ENCODE results near the gene CISTR. TPM values are rescaled to one million over a fixed set of nuclear protein-coding genes. Genes with fewer than 3 reads are reported as not detected.

CISTR gene
- not detected for total RNA-seq

DNA sequence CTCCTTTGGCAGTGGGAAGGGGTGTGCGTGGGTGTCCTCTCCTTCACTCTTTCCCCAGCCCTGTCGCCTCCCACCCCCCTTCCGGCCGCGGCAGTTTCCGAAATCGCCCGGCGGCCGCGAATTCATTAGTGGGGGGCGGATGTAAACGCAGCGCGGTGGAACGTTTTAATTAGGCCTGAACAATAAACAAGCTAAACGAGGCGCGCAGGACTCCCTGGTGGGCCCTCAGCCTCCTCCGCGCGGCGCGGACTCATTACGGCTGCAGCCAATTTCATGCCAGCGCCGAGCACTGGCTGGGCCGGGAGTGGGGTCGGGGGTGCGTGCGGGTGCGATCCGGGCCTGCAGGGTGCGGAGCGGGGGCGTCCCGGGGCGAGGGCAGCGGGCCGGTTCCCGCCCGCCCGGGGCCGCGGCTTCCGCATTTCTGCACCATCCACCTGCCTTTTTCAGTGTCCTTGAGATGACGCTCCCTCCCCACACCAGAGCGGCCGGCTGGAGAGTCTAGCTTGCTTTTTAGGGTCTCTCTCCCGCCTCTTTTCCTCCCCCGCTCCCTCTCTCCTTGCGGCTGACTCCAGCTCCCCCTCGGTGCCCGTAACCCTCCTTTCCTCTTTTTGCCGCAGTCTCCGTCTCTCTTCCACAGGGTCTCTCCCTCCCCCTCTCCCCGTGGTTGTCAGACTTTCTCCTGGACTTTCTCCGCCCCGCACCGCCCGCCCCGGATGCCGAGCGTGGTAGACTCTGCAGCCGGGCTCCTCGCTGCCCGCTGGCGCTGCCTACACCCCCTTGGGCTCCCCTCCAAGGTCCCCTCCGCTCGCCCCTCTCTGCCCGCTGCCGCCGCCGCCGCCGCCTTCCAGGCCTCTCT, at the start of gene CISTR:
CISTR (minus strand) TSS at position 644 of the 856 bp plus-strand sequence.
- WGBS = 4% methylated on average over 74 of the region's 76 CpGs
- H3K27ac ChIP-seq (replicated peaks in 1 of 4) = peak within 1 kb of the TSS; percentile 70 to 81 (median 74)
- H3K4me1 ChIP-seq = peaks cover 24 to 42% (median 30%) of the 10 kb centered on the region in 4 donors
- peak within 1 kb of the TSS; percentile 68 to 77 (median 71) for H3K4me3 ChIP-seq
- intact Hi-C loops (cut with DNase I) = no loop called here
- H3K27me3 ChIP-seq = peaks cover 0 to 68% (median 19%) of the 10 kb centered on the region in 4 donors
- no peaks in the 10 kb centered on the region for H3K9me3 ChIP-seq
- TF ChIP-seq EP300 (IDR thresholded peaks at IDR 0.05) (no peak), POLR2A (IDR thresholded peaks at IDR 0.05; ENCODE audit: low read depth) (no peak), POLR2AphosphoS5 (IDR thresholded peaks at IDR 0.05) (peak in 1 of 2 donors; percentile 18)
- TF ChIP-seq, protein P1, sequence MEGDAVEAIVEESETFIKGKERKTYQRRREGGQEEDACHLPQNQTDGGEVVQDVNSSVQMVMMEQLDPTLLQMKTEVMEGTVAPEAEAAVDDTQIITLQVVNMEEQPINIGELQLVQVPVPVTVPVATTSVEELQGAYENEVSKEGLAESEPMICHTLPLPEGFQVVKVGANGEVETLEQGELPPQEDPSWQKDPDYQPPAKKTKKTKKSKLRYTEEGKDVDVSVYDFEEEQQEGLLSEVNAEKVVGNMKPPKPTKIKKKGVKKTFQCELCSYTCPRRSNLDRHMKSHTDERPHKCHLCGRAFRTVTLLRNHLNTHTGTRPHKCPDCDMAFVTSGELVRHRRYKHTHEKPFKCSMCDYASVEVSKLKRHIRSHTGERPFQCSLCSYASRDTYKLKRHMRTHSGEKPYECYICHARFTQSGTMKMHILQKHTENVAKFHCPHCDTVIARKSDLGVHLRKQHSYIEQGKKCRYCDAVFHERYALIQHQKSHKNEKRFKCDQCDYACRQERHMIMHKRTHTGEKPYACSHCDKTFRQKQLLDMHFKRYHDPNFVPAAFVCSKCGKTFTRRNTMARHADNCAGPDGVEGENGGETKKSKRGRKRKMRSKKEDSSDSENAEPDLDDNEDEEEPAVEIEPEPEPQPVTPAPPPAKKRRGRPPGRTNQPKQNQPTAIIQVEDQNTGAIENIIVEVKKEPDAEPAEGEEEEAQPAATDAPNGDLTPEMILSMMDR (IDR thresholded peaks at IDR 0.05) = no peak
- no peaks in the 10 kb centered on the region for H3K36me3 ChIP-seq
- DNase-seq (ENCODE audit: extremely low spot score) = no peak

DNA sequence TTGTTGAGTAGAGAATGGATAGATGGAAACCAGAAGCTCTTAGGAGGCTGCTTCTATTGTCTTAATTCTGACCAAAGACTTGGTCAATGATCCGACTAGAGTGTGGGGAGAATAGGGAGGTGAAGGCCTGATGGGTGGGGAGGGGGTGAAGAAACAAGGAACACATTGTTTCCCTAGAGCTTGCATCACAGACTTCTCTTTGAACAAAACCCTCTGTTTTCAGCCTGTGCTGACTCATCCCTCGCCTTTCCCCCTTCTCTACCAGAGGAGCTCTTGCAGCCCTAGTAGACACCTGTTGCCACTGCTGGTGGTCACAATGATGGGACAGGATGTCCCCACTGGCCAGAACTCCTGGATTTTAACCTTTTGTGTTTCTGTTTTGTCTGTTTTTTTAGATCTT, 46.8 kb upstream of the CISTR start:
- WGBS = 76% methylated on average over 2 of the region's 2 CpGs
- DNase-seq (ENCODE audit: extremely low spot score) = no peak
- Histone ChIP-seq H3K9me3 (no peaks in the 10 kb centered on the region), H3K27ac (replicated peaks in 1 of 4) (no peak overlapping the region), H3K27me3 (peaks cover 0 to 71% (median 0%) of the 10 kb centered on the region in 4 donors), H3K4me3 (no peak overlapping the region), H3K4me1 (no peaks in the 10 kb centered on the region), H3K36me3 (no peaks in the 10 kb centered on the region)
- intact Hi-C loops (cut with DNase I) = no loop called here
- TF ChIP-seq, protein P1 (IDR thresholded peaks at IDR 0.05) = no peak
- TF ChIP-seq EP300 (IDR thresholded peaks at IDR 0.05) (no peak), POLR2A (IDR thresholded peaks at IDR 0.05; ENCODE audit: low read depth) (no peak), POLR2AphosphoS5 (IDR thresholded peaks at IDR 0.05) (no peak)

GRCh38 chr12:53795927-53796326, 44.1 kb upstream of the CISTR start:
- WGBS = 51% methylated on average over 6 of the region's 6 CpGs
- intact Hi-C loops (cut with DNase I) = no loop called here
- H3K27me3 ChIP-seq = peaks cover 0 to 54% (median 0%) of the 10 kb centered on the region in 4 donors

DNA sequence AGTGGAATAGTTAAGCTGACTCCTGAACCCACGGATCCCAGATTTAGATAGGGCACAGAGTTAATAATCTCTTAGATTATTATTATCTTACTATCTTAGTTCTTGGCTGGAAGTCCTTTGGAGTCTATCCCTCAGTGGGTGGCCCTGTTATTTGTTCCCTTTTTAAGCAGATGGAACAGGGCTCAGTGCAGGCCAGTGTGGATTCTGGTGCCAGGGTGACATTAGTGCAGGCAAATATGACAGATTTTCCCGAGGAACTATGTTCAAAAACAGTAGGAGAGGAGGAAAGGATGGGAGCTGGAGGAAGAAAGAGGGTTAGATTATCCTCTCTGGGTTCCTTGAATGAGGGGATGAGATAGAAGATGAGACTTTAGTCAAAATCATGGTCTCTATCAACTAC, 41.4 kb upstream of the CISTR start:
- intact Hi-C loops (cut with DNase I) = no loop called here
- TF ChIP-seq POLR2AphosphoS5 (IDR thresholded peaks at IDR 0.05) = no peak
- no peak for TF ChIP-seq EP300 (IDR thresholded peaks at IDR 0.05)
- TF ChIP-seq POLR2A (IDR thresholded peaks at IDR 0.05; ENCODE audit: low read depth) = no peak
- TF ChIP-seq, protein P1 (IDR thresholded peaks at IDR 0.05) = no peak
- Histone ChIP-seq H3K27me3 (peaks cover 0 to 58% (median 0%) of the 10 kb centered on the region in 4 donors), H3K27ac (replicated peaks in 1 of 4) (no peak overlapping the region), H3K9me3 (no peaks in the 10 kb centered on the region), H3K4me3 (no peak overlapping the region), H3K36me3 (no peaks in the 10 kb centered on the region), H3K4me1 (no peaks in the 10 kb centered on the region)
- WGBS = 76% methylated on average over 2 of the region's 2 CpGs
- no peak for DNase-seq (ENCODE audit: extremely low spot score)

More at GRCh38 chr12:53795927-53796326, 44.1 kb upstream of the CISTR start:
- DNase-seq (ENCODE audit: extremely low spot score) = no peak
- Histone ChIP-seq H3K4me3 (no peak overlapping the region), H3K9me3 (no peaks in the 10 kb centered on the region), H3K27ac (replicated peaks in 1 of 4) (no peak overlapping the region), H3K4me1 (no peaks in the 10 kb centered on the region), H3K36me3 (no peaks in the 10 kb centered on the region)
- TF ChIP-seq POLR2A (IDR thresholded peaks at IDR 0.05; ENCODE audit: low read depth) (no peak), POLR2AphosphoS5 (IDR thresholded peaks at IDR 0.05) (no peak), EP300 (IDR thresholded peaks at IDR 0.05) (no peak)
- TF ChIP-seq, protein P1 (IDR thresholded peaks at IDR 0.05) = no peak
